Mucosa of stomach (tissue), 1 donor: ENCODE results near the gene MTFMT.

Experiments
- H3K27me3 ChIP-seq: one replicate; pipeline ENCODE4 v1.7.0; 2013; ENCODE audit warnings: mild to moderate bottlenecking, low read length; ENCODE audit not compliant: control insufficient read depth, insufficient read depth
- H3K36me3 ChIP-seq: one replicate; pipeline ENCODE4 v1.7.0; 2013; ENCODE audit warnings: low read length; ENCODE audit not compliant: control insufficient read depth, insufficient read depth
- H3K4me1 ChIP-seq: one replicate; pipeline ENCODE4 v1.7.0; 2013; ENCODE audit warnings: mild to moderate bottlenecking, low read length; ENCODE audit not compliant: control insufficient read depth, insufficient read depth
- H3K4me3 ChIP-seq: one replicate; pipeline ENCODE4 v1.7.0; 2013; ENCODE audit warnings: low read length
- H3K9ac ChIP-seq: one replicate; pipeline ENCODE4 v1.7.0; 2013; ENCODE audit warnings: mild to moderate bottlenecking, low read length, moderate library complexity
- H3K9me3 ChIP-seq: one replicate; pipeline ENCODE4 v1.7.0; 2013; ENCODE audit warnings: mild to moderate bottlenecking, low read length, moderate library complexity; ENCODE audit not compliant: control insufficient read depth
- donor health status: Pancreatic carcinoma.

Gene MTFMT

GRCh38 chr15:65068403-65068788, 39.0 kb upstream of the MTFMT start:
- H3K27me3 ChIP-seq, result peaks cover 24% of the 10 kb centered on the region
- no peaks in the 10 kb centered on the region for H3K36me3 ChIP-seq
- no peak overlapping the region for H3K9ac ChIP-seq
- no peak overlapping the region for H3K4me3 ChIP-seq
- H3K9me3 ChIP-seq, result no peaks in the 10 kb centered on the region
- peaks cover 13% of the 10 kb centered on the region for H3K4me1 ChIP-seq

- peaks cover 24% of the 10 kb centered on the region for H3K27me3 ChIP-seq
- H3K4me1 ChIP-seq, result peaks cover 13% of the 10 kb centered on the region
- H3K9me3 ChIP-seq, result no peaks in the 10 kb centered on the region
- H3K9ac ChIP-seq, result peak within 1 kb of the TSS; percentile 49
- no peak within 1 kb of the TSS for H3K4me3 ChIP-seq
- no peaks in the 10 kb centered on the region for H3K36me3 ChIP-seq
Observed at GRCh38 chr15:65067645-65068402, 38.4 kb upstream of the MTFMT start, which contains the start of gene RASL12. TSS of gene RASL12 (minus strand) at chr15:65067991. CDS start at chr15:65067835, 156 bp downstream.

GRCh38 chr15:65067317-65067644, 37.8 kb upstream of the MTFMT start:
- no peaks in the 10 kb centered on the region for H3K36me3 ChIP-seq
- H3K27me3 ChIP-seq, result peaks cover 24% of the 10 kb centered on the region
- H3K9me3 ChIP-seq, result no peaks in the 10 kb centered on the region
- H3K4me3 ChIP-seq, result no peak overlapping the region
- peak overlapping the region; percentile 49 for H3K9ac ChIP-seq
- H3K4me1 ChIP-seq, result peaks cover 13% of the 10 kb centered on the region

GRCh38 chr15:65066635-65067316, 37.3 kb upstream of the MTFMT start:
- Histone ChIP-seq H3K27me3 (peaks cover 24% of the 10 kb centered on the region), H3K4me3 (no peak overlapping the region), H3K9me3 (no peaks in the 10 kb centered on the region), H3K36me3 (no peaks in the 10 kb centered on the region), H3K9ac (peak overlapping the region; percentile 49), H3K4me1 (peaks cover 13% of the 10 kb centered on the region)

GRCh38 chr15:65066001-65066634, 36.7 kb upstream of the MTFMT start:
- Histone ChIP-seq H3K4me3 (no peak overlapping the region), H3K9ac (no peak overlapping the region), H3K9me3 (no peaks in the 10 kb centered on the region), H3K27me3 (peaks cover 24% of the 10 kb centered on the region), H3K36me3 (no peaks in the 10 kb centered on the region), H3K4me1 (peaks cover 13% of the 10 kb centered on the region)

- no peak overlapping the region for H3K9ac ChIP-seq
- no peaks in the 10 kb centered on the region for H3K36me3 ChIP-seq
- peaks cover 2% of the 10 kb centered on the region for H3K4me1 ChIP-seq
- no peak overlapping the region for H3K4me3 ChIP-seq
- peaks cover 18% of the 10 kb centered on the region for H3K27me3 ChIP-seq
- H3K9me3 ChIP-seq, result no peaks in the 10 kb centered on the region
Observed at GRCh38 chr15:65062726-65063125, 33.3 kb upstream of the MTFMT start.

GRCh38 chr15:65062061-65062460, 32.6 kb upstream of the MTFMT start:
- Histone ChIP-seq H3K27me3 (peaks cover 11% of the 10 kb centered on the region), H3K36me3 (no peaks in the 10 kb centered on the region), H3K9ac (no peak overlapping the region), H3K4me1 (peaks cover 9% of the 10 kb centered on the region), H3K9me3 (no peaks in the 10 kb centered on the region), H3K4me3 (no peak overlapping the region)

- H3K9me3 ChIP-seq, result no peaks in the 10 kb centered on the region
- H3K27me3 ChIP-seq, result peaks cover 3% of the 10 kb centered on the region
- no peak overlapping the region for H3K4me3 ChIP-seq
- no peak overlapping the region for H3K9ac ChIP-seq
- H3K36me3 ChIP-seq, result no peaks in the 10 kb centered on the region
- H3K4me1 ChIP-seq, result peaks cover 14% of the 10 kb centered on the region
Observed at GRCh38 chr15:65060641-65061397, 31.4 kb upstream of the MTFMT start.

GRCh38 chr15:65059931-65060596, 30.6 kb upstream of the MTFMT start:
- Histone ChIP-seq H3K27me3 (no peaks in the 10 kb centered on the region), H3K9me3 (no peaks in the 10 kb centered on the region), H3K4me1 (peaks cover 21% of the 10 kb centered on the region), H3K4me3 (no peak overlapping the region), H3K9ac (no peak overlapping the region), H3K36me3 (no peaks in the 10 kb centered on the region)

GRCh38 chr15:65059369-65059750, 29.9 kb upstream of the MTFMT start:
- H3K4me1 ChIP-seq, result peaks cover 28% of the 10 kb centered on the region
- H3K9ac ChIP-seq, result no peak overlapping the region
- no peaks in the 10 kb centered on the region for H3K27me3 ChIP-seq
- no peaks in the 10 kb centered on the region for H3K36me3 ChIP-seq
- H3K9me3 ChIP-seq, result no peaks in the 10 kb centered on the region
- H3K4me3 ChIP-seq, result no peak overlapping the region
